ENCODE data around the gene STK32B. TPM values are rescaled to one million over a fixed set of nuclear protein-coding genes. Genes with fewer than 3 reads are reported as not detected.
A peak's percentile ranks its signal among the peaks of the same experiment; 100 is the strongest.

Gene STK32B
- total and polyA plus RNA-seq, 8 donors = 0.90 to 5.1 (median 3.3) TPM

DNA sequence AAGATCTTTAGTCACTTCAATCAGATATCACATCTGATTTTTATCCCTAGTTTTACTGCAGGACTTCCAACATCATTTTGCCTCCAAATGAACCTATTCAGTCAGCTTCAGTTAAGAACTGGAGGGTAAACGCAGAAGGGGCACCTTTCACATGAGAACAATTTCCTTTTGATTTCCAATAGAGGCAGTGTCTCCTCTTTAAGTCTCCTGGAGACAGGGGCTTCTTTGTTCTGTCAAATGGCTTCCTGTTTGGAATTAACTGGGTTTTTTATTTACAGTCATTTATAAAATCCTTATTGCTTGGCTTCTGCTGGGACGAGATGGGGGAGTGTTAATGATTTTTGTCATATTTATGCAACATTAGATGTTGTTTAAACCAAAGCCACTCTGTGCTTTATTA is 164.0 kb downstream of the STK32B start:
- Histone ChIP-seq H3K4me3 (no peak overlapping the region), H3K9me3 (no peaks in the 10 kb centered on the region), H3K4me1 (no peaks in the 10 kb centered on the region), H3K36me3 (no peaks in the 10 kb centered on the region), H3K27me3 (no peaks in the 10 kb centered on the region), H3K27ac (no peak overlapping the region)
- intact Hi-C loops (cut with DNase I) = no loop called here
- ATAC-seq = no peak
- no peak for DNase-seq
- TF ChIP-seq, protein P1, sequence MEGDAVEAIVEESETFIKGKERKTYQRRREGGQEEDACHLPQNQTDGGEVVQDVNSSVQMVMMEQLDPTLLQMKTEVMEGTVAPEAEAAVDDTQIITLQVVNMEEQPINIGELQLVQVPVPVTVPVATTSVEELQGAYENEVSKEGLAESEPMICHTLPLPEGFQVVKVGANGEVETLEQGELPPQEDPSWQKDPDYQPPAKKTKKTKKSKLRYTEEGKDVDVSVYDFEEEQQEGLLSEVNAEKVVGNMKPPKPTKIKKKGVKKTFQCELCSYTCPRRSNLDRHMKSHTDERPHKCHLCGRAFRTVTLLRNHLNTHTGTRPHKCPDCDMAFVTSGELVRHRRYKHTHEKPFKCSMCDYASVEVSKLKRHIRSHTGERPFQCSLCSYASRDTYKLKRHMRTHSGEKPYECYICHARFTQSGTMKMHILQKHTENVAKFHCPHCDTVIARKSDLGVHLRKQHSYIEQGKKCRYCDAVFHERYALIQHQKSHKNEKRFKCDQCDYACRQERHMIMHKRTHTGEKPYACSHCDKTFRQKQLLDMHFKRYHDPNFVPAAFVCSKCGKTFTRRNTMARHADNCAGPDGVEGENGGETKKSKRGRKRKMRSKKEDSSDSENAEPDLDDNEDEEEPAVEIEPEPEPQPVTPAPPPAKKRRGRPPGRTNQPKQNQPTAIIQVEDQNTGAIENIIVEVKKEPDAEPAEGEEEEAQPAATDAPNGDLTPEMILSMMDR (IDR thresholded peaks at IDR 0.05) = no peak

DNA sequence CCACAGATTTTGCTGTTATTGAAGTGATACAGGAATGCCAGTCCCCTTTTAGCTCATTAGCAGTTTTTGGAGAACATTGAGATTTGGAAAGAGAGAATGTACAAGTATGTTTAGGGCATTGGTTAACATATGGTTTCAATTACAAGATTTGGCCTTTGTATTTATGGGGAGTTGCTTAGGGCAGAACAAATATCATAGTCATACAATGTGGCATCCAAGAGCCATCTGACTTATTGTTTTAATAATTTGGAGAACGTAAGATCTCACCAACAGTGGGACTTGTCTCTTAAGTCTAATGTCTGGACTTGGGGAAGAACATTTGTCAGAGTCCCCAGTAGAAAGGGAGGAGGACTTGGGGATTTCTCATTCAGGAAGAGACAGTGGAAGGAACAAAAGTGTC is 166.1 kb downstream of the STK32B start:
- Histone ChIP-seq H3K27ac (no peak overlapping the region), H3K36me3 (no peaks in the 10 kb centered on the region), H3K4me3 (no peak overlapping the region), H3K4me1 (no peaks in the 10 kb centered on the region), H3K27me3 (no peaks in the 10 kb centered on the region), H3K9me3 (peaks cover 0 to 20% of the 10 kb centered on the region in 2 donors)
- intact Hi-C loops (cut with DNase I) = no loop called here
- TF ChIP-seq, protein P1 (IDR thresholded peaks at IDR 0.05) = no peak
- no peak for DNase-seq
- no peak for ATAC-seq

DNA sequence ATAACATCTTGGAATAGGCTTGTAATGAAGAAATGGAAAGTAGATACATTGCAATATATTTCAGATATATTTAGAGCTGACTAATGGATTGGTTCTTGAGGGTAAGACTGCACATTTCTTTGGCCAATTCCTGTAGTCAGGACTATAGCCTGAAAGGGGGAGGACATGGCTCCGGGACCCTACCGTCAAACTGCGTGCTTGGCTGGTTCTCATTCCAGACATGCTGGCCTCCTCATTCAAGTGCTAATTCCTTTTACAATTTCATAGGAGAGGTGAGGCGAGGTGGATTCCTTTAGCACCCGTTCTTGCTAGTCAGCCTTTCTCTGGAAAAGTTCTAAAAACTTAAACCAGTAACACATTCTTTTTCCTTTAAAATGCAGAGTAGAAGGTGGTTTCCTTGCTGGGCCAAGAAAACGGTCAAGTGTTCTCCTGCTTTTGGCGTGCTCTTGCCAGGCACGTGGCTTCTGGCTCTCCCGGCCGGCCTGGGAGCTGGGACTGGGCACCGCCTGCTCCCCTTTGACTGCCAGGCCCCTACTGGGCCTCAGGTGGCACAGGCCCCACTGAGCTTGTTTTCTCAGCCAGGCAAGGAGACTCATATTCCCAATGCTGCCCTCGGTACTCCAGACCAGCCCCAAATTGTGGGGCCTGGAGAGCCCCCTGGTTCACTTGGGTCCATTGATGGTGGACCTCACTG is 167.2 kb downstream of the STK32B start:
- ATAC-seq (no peak), DNase-seq (peak in 1 of 4 donors; percentile 54)
- Histone ChIP-seq H3K36me3 (no peaks in the 10 kb centered on the region), H3K27ac (no peak overlapping the region), H3K9me3 (peaks cover 0 to 29% of the 10 kb centered on the region in 2 donors), H3K27me3 (no peaks in the 10 kb centered on the region), H3K4me3 (no peak overlapping the region), H3K4me1 (no peaks in the 10 kb centered on the region)
- intact Hi-C loops (cut with DNase I) = no loop called here
- TF ChIP-seq, protein P1 (IDR thresholded peaks at IDR 0.05) = no peak

DNA sequence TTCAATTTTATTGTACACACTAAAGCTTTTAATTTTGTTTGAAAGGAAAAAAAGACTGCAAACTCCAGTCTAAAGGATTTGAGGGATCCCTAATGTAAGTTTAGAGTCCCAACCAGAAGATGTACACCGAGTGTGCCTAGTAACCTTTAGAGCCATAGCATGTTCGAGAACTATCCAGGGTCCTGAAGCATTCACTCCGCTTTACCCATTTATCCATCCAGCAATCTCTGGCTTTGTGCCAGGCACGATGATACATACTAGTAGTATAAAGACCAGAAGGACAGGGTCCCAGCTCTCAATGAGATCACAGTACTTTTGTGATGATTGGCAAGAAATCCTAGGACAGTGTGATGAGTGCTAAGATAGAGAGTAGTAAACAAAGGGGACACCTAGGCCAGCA is 168.7 kb downstream of the STK32B start:
- intact Hi-C loops (cut with DNase I) = no loop called here
- Histone ChIP-seq H3K27me3 (no peaks in the 10 kb centered on the region), H3K4me1 (no peaks in the 10 kb centered on the region), H3K27ac (no peak overlapping the region), H3K4me3 (no peak overlapping the region), H3K9me3 (peaks cover 0 to 29% of the 10 kb centered on the region in 2 donors), H3K36me3 (no peaks in the 10 kb centered on the region)
- TF ChIP-seq, protein P1 (IDR thresholded peaks at IDR 0.05) = no peak
- DNase-seq (no peak), ATAC-seq (no peak)

DNA sequence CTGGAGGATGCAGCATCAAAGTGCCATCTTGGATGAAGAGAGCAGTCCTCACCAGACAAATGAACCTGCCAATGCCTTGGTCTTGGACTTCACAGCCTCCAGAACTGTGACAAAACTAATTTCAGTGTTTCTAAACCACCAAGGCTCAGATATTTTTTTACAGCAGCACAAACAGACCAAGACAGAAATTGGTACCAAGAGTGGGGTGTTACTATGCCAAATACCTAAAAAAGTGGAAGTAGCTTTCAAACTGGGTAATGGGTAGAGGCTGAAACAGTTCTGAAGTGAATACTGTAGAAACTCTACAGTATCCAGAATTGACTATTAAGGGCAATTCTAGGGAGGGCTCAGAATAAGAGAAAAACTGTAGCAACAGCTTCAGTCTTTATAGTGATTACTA is 170.8 kb downstream of the STK32B start:
- Histone ChIP-seq H3K4me1 (no peaks in the 10 kb centered on the region), H3K9me3 (peaks cover 0 to 29% of the 10 kb centered on the region in 2 donors), H3K4me3 (no peak overlapping the region), H3K36me3 (no peaks in the 10 kb centered on the region), H3K27ac (no peak overlapping the region), H3K27me3 (no peaks in the 10 kb centered on the region)
- intact Hi-C loops (cut with DNase I) = no loop called here
- no peak for ATAC-seq
- TF ChIP-seq, protein P1 (IDR thresholded peaks at IDR 0.05) = no peak
- DNase-seq = no peak

Data from left lung (tissue), 10 donors.